HCT116 (cell line): ENCODE data around the gene ZSCAN30. TPM values are rescaled to one million over a fixed set of nuclear protein-coding genes. Genes with fewer than 3 reads are reported as not detected.
"Not testable (repeated sequence)": the region's sequence is repeated elsewhere in the genome, so short reads cannot be mapped to it uniquely, and the experiment has no call there.

Experiments used
- ATAC-seq: fragments of 200-7000 bp; cut with Tn5 transposase; 2 replicates; pipeline ENCODE4 v1.9.1; 2020; ENCODE audit warnings: mild to moderate bottlenecking, moderate library complexity
- BruUV-seq: library from RNA; stranded (reverse); fragments of 400-500 nt; replicated peaks from 2 replicates; lab custom pipeline; 2021; lab: Mats Ljungman, UMichigan
- CTCF ChIA-PET: fragments of 300-600 bp; sonication (Branson Sonifier 250); formaldehyde crosslinking; loops from one replicate; lab custom pipeline; 2021; ENCODE audit warnings: antibody characterized with exemption; lab: Charles Lee
- POLR2A ChIA-PET: fragments of 300-600, 350-600 bp; sonication (Branson Sonifier 250); formaldehyde crosslinking; loops from one replicate; lab custom pipeline; 2021; ENCODE audit warnings: antibody characterized with exemption; lab: Charles Lee
- RAD21 ChIA-PET, 2 experiments: fragments of 300-600 bp; sonication (Branson Sonifier 250); formaldehyde crosslinking; loops; one replicate each; lab custom pipeline; 2023; ENCODE audit warnings: low total read pairs in 2 of 2; ENCODE audit not compliant: uncharacterized antibody in 2 of 2, unreplicated experiment in 2 of 2, low non-redundant PET in 1 of 2; lab: Charles Lee
- DNase-seq: peaks from one replicate; pipeline ENCODE4 v3.0.0-alpha.2; 2010; ENCODE audit warnings: low read depth, low spot score
- H2AFZ ChIP-seq: fragments of 200-600 bp; shearing (Covaris generic), sonication (generic); 2 replicates; pipeline ENCODE4 v1.6.1; 2017; ENCODE audit warnings: low read depth, mixed run types, mixed read lengths, antibody characterized with exemption, low read length; ENCODE audit not compliant: poor library complexity, severe bottlenecking
- H3K27ac ChIP-seq: 2 replicates; pipeline ENCODE4 v1.5.1; 2012; ENCODE audit warnings: low read depth, low read length
- H3K27me3 ChIP-seq: fragments of 200-600 bp; sonication (generic); 2 replicates; pipeline ENCODE4 v1.6.1; 2016; ENCODE audit warnings: mixed run types, low read length, mixed read lengths; ENCODE audit not compliant: insufficient read depth
- H3K36me3 ChIP-seq, 2 experiments: fragments of 200-500 bp in 1 of 2; fragments of 200-600 bp in 1 of 2; sonication (Bioruptor generic) in 1 of 2; sonication (generic) in 1 of 2; 2 replicates each; pipeline versions ENCODE4 v1.5.1 to v1.6.1; 2014 to 2016; ENCODE audit warnings: low read length in 2 of 2, inconsistent platforms in 1 of 2, mixed read lengths in 1 of 2, mixed run types in 1 of 2; ENCODE audit not compliant: insufficient read depth in 2 of 2, control insufficient read depth in 1 of 2
- H3K4me1 ChIP-seq, 2 experiments: fragments of 200-600 bp in 1 of 2; sonication (generic) in 1 of 2; 2 replicates each; pipeline versions ENCODE4 v1.5.1 to v1.6.1; 2012 to 2017; ENCODE audit warnings: low read length in 2 of 2, inconsistent platforms in 1 of 2, mild to moderate bottlenecking in 1 of 2, mixed read lengths in 1 of 2, mixed run types in 1 of 2, moderate library complexity in 1 of 2; ENCODE audit not compliant: insufficient read depth in 2 of 2, control insufficient read depth in 1 of 2
- H3K4me2 ChIP-seq: fragments of 200-600 bp; sonication (generic); 2 replicates; pipeline ENCODE4 v1.6.1; 2017; ENCODE audit warnings: mixed run types, low read length, mixed read lengths
- H3K4me3 ChIP-seq, 2 experiments: fragments of 200-600 bp in 1 of 2; sonication (generic) in 1 of 2; replicated peaks in 1 of 2; 2 replicates each; pipeline ENCODE4 v1.5.1; 2011 to 2016; ENCODE audit warnings: low read length in 2 of 2, control low read depth in 1 of 2, low read depth in 1 of 2, mild to moderate bottlenecking in 1 of 2, mixed read lengths in 1 of 2, mixed run types in 1 of 2
- H3K79me2 ChIP-seq: fragments of 200-600 bp; sonication (generic); 2 replicates; pipeline ENCODE4 v1.6.1; 2017; ENCODE audit warnings: mild to moderate bottlenecking, mixed run types, low read length, moderate library complexity, mixed read lengths; ENCODE audit not compliant: insufficient read depth
- H3K9ac ChIP-seq: fragments of 200-600 bp; sonication (generic); 2 replicates; pipeline ENCODE4 v1.6.1; 2016; ENCODE audit warnings: low read length, mixed read lengths
- H3K9me2 ChIP-seq: fragments of 200-600 bp; sonication (generic), shearing (Covaris generic); 2 replicates; pipeline ENCODE4 v1.6.1; 2017; ENCODE audit warnings: mixed run types, mild to moderate bottlenecking, moderate library complexity; ENCODE audit not compliant: insufficient read depth
- H3K9me3 ChIP-seq, 2 experiments: fragments of 200-500 bp in 1 of 2; fragments of 200-600 bp in 1 of 2; sonication (Bioruptor generic) in 1 of 2; sonication (generic) in 1 of 2; 2 replicates each; pipeline ENCODE4 v1.6.1; 2014 to 2017; ENCODE audit warnings: low read length in 2 of 2, mixed read lengths in 2 of 2, inconsistent platforms in 1 of 2, low read depth in 1 of 2, mild to moderate bottlenecking in 1 of 2, mixed run types in 1 of 2, moderate library complexity in 1 of 2; ENCODE audit not compliant: control insufficient read depth in 1 of 2, insufficient read depth in 1 of 2
- H4K20me1 ChIP-seq: fragments of 200-600 bp; sonication (generic), shearing (Covaris generic); 2 replicates; pipeline ENCODE4 v1.6.1; 2017; ENCODE audit warnings: mixed run types, mild to moderate bottlenecking, moderate library complexity; ENCODE audit not compliant: insufficient read depth
- FOSL1 ChIP-seq: IDR thresholded peaks from 2 replicates; pipeline ENCODE4 v1.6.1; 2012; ENCODE audit warnings: low read depth
- SP1 ChIP-seq: IDR thresholded peaks from 2 replicates; pipeline ENCODE4 v1.6.1; 2012; ENCODE audit warnings: low read depth
- TCF7L2 ChIP-seq: IDR thresholded peaks from 2 replicates; pipeline ENCODE4 v1.7.0; 2011; ENCODE audit warnings: borderline replicate concordance, inconsistent platforms; ENCODE audit not compliant: insufficient read depth, insufficient read length; ENCODE audit errors: extremely low read depth
- ZBTB33 ChIP-seq: IDR thresholded peaks from 2 replicates; pipeline ENCODE4 v1.6.1; 2011; ENCODE audit warnings: mild to moderate bottlenecking, low read length, moderate library complexity; ENCODE audit not compliant: insufficient replicate concordance; ENCODE audit errors: extremely low read depth
- intact Hi-C: fragments of 100-400 bp; cut with micrococcal nuclease; formaldehyde crosslinking; loops from 2 replicates; pipeline ENCODE4 v1.10.0; 2022
- total RNA-seq: library from RNA; stranded (reverse); gene quantifications from one replicate; pipeline ENCODE4 v1.2.1, GENCODE V29; 2021; ENCODE audit not compliant: unreplicated experiment
- TF ChIP-seq, protein P1 (sequence below): IDR thresholded peaks from 2 replicates; pipeline ENCODE4 v1.6.1; 2012; ENCODE audit warnings: low read depth

Gene ZSCAN30
- total RNA-seq, 1 experiment from 2014 or later, result 11.5 TPM

GRCh38 chr18:35215026-35215425 lies 75.0 kb downstream of the ZSCAN30 start (continued):
- TF ChIP-seq TCF7L2, result no peak
- TF ChIP-seq SP1, result no peak
- TF ChIP-seq, protein P1, sequence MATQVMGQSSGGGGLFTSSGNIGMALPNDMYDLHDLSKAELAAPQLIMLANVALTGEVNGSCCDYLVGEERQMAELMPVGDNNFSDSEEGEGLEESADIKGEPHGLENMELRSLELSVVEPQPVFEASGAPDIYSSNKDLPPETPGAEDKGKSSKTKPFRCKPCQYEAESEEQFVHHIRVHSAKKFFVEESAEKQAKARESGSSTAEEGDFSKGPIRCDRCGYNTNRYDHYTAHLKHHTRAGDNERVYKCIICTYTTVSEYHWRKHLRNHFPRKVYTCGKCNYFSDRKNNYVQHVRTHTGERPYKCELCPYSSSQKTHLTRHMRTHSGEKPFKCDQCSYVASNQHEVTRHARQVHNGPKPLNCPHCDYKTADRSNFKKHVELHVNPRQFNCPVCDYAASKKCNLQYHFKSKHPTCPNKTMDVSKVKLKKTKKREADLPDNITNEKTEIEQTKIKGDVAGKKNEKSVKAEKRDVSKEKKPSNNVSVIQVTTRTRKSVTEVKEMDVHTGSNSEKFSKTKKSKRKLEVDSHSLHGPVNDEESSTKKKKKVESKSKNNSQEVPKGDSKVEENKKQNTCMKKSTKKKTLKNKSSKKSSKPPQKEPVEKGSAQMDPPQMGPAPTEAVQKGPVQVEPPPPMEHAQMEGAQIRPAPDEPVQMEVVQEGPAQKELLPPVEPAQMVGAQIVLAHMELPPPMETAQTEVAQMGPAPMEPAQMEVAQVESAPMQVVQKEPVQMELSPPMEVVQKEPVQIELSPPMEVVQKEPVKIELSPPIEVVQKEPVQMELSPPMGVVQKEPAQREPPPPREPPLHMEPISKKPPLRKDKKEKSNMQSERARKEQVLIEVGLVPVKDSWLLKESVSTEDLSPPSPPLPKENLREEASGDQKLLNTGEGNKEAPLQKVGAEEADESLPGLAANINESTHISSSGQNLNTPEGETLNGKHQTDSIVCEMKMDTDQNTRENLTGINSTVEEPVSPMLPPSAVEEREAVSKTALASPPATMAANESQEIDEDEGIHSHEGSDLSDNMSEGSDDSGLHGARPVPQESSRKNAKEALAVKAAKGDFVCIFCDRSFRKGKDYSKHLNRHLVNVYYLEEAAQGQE, result no peak
- TF ChIP-seq ZBTB33, result no peak
- TF ChIP-seq FOSL1, result no peak

DNA sequence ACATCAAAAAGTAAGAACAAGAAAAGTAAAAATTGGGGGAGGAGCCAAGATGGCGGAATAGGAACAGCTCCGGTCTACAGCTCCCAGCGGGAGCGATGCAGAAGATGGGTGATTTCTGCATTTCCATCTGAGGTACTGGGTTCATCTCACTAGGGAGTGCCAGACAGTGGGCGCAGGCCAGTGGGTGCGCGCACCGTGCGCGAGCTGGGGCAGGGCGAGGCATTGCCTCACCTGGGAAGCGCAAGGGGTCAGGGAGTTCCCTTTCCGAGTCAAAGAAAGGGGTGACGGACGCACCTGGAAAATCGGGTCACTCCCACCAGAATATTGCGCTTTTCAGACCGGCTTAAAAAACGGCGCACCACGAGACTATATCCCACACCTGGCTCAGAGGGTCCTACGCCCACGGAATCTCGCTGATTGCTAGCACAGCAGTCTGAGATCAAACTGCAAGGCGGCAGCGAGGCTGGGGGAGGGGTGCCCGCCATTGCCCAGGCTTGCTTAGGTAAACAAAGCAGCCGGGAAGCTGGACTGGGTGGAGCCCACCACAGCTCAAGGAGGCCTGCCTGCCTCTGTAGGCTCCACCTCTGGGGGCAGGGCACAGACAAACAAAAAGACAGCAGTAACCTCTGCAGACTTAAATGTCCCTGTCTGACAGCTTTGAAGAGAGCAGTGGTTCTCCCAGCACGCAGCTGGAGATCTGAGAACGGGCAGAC lies 84.1 kb downstream of the ZSCAN30 start:
- CTCF ChIA-PET, H3K79me2 ChIP-seq, H4K20me1 ChIP-seq, DNase-seq, ATAC-seq, H3K9me2 ChIP-seq, intact Hi-C loops, H3K36me3 ChIP-seq, RAD21 ChIA-PET, H3K9ac ChIP-seq, H3K27me3 ChIP-seq, BruUV-seq, H3K4me3 ChIP-seq, H3K27ac ChIP-seq, H3K4me2 ChIP-seq, H3K9me3 ChIP-seq, POLR2A ChIA-PET, H2AFZ ChIP-seq, H3K4me1 ChIP-seq: not testable (repeated sequence)
